Measurements from ENCODE around the gene CDK5RAP1.

Gene CDK5RAP1

DNA sequence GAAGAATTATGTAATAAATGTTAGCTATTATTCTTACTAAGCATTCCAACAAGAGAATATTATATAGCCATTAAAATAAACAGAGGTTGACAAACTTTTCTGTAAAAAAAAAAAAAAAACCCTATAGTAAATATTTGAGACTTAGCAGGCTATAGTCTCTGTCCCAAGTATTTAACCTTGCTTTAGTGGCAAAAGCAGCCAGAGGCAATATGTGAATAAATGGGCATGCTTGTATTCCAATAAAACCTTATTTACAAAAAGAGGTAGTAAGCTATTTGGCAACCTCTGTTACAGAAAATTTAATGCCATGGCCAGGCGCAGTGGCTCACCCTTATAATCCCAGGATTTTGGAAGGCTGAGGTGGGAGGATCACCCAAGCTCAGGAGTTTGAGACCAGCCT is 14.6 kb downstream of the CDK5RAP1 start:
- DNase-seq (ENCODE audit: low read depth): no peak

GRCh38 chr20:33377366-33377765 is 24.0 kb downstream of the CDK5RAP1 start:
- no peak for DNase-seq (ENCODE audit: low read depth)

GRCh38 chr20:33373735-33374605 is 27.3 kb downstream of the CDK5RAP1 start:
- DNase-seq (ENCODE audit: low read depth): peak; percentile 73

GRCh38 chr20:33372993-33373441 is 28.3 kb downstream of the CDK5RAP1 start:
- DNase-seq (ENCODE audit: low read depth): peak; percentile 65

DNA sequence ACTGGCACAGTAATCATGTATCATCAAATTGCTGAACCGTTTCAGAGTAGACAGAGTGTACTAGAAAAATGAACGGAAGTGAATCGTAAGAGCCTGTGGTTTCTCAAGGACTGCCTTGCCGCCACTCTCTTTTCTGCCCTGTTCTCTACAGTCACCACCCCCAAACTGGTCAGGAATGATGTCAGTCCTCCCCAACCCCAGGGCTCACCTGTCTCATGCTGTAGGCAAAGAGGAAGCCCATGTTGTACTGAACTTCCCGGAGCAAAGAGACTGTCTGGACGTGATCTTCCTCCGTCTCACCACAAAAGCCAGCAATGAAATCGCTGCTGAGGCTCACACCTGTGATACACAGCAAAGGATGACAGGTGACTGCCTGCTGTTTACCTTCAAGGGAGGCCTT is 31.0 kb downstream of the CDK5RAP1 start:
- DNase-seq (ENCODE audit: low read depth): peak; percentile 33

GRCh38 chr20:33362898-33363297 is 38.4 kb downstream of the CDK5RAP1 start:
- DNase-seq (ENCODE audit: low read depth): peak; percentile 29

- DNase-seq (ENCODE audit: low read depth): no peak
These were observed 41.7 kb downstream of the CDK5RAP1 start for GRCh38 chr20:33359399-33360261.

DNA sequence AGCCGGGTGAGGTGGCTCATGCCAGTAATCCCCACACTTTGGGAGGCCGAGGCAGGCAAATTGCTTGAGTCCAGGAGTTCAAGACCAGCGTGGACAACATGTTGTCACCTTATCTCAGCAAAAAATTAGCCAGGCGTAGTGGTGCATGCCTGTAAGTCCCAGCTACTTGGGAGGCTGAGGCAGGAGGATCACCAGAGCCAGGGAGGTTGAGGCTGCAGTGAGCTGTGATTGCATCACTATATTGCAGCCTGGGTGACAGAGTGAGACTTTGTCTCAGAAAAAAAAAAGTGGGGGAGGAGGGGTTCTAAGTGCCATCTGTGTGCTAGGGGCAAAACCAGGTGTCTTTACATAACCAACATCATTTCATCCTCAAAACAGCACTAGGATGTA is 48.3 kb downstream of the CDK5RAP1 start:
- DNase-seq (ENCODE audit: low read depth): no peak

DNA sequence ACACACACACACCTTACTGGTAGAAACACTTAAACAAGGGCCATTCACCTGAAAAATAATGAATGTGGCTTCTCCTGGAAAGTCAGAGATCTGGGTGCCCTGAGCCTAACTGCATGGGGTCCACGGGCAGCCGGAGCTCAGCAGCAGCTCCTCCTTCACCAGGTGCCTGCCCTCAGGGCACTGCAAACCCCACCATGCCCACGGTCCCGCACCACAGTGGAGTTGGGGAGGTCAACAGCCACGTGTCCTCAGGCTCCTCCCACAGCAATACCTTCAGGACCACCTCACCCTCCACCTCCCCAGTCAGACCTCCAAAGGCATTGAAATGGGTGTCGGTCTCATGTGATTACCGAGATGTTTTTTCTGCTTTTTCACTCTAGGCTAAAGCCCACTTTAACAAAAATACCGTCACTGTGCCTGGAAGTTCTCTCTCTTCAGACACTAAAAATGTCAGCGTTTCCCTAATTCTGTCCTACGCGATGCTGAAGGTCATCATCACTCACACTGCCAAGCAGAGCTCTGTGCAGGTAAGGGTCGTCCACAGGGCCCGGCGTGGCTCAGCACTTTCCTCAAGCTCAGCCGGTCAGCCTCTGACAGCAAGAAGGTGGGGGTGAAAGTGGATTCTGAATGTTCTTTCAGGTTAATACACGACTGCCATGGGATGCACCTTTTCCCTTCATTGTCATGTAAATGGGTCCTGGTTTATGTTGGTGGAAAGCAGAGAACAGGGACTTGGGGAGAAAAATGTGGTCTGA is 48.9 kb downstream of the CDK5RAP1 start:
- no peak for DNase-seq (ENCODE audit: low read depth)

DNA sequence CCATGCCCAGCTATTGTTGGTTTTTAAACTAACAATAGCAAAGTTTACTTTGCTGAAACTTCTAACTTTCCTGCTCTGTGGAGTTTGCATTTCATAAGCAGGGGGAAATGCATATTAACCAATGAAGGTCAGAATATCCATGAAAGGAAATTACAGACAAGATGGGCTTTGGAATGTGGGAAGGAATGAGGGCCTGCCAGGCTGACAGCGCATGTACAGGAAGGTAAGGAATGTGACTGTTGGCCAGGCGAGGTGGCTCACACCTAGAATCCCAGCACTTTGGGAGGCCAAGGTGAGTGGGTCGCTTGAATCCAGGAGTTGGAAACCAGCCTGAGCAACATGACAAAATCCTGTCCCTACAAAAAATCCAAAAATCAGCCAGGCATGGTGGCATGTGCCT is 49.6 kb downstream of the CDK5RAP1 start:
- DNase-seq (ENCODE audit: low read depth): no peak

DNA sequence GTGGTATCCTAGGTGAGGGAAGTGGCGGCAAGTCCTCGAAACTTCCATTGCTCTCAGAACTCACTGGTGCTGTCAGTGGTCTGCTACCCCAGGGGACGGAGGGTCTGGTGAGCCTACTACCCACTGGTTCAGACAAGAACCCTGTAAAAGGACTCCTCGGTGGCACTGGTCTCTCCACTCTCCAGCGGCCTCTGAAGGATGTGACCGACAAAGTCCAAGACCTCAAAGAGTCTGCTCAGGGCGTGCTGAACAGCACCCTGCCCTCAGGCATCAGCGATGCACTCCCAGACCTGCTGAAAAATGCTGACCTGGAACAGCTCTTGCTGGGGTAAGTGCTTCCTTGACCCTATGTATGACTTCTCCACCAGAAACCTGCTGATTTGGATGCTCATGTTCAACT is 51.8 kb downstream of the CDK5RAP1 start:
- no peak for DNase-seq (ENCODE audit: low read depth)

DNA sequence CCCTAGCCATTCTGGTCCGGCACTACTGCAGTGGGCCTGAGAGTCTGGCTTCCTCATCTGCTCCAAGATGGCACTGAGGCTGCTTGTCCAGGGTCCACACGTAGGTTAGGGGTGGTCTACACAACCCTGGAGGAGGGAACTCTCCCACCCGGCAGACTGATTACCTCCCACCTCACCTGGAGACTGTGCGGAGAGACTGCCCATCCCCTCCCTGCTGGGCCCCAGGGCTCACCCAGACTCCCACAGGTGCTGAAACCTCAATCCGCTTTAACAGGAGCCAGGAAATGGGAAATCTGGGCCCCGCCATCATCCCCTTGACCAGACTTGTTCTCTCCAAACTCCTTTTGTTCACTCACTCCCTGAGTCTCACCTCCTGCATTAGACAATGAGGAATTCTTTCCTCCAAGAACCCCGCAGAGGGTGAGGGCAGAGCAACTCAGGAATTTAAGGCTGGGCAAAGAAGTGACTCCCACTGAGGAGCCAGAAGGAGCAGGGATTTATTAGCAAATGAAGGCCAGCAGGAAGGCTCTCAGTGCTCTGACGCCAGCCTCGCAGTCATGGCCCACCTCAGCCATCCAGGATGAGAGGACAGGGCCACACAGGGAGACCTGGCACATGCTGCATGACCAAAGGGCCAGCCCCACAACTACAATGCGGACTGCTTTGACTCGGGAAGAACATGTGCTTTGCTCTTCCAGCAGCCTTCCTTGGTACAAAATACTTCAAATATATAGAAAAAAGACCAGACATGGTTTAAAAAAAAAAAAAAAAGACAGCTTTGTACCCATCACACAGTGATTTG is 53.0 kb downstream of the CDK5RAP1 start:
- no peak for DNase-seq (ENCODE audit: low read depth)

DNA sequence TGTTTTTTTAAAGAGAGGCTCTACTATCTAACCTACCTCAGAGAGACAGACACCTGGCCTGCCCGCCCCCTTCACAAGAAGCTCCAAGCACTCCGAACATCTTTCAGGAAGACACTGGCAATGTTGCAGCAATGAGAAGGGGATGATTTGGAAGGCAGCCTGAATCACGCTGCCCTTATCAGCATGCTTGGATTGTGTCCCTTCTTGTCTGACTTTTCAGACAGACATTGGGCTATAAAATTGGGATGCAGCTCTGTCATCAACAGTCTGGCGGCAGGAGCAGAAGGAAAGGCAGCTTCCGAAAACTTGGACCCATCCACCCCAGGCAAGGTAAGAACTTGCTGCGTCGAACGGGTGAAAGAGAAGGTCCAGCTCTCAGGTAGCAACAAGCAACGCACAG is 56.0 kb downstream of the CDK5RAP1 start:
- DNase-seq (ENCODE audit: low read depth): no peak

GRCh38 chr20:33343521-33343920 is 57.8 kb downstream of the CDK5RAP1 start:
- no peak for DNase-seq (ENCODE audit: low read depth)

GRCh38 chr20:33339515-33340058 is 61.7 kb downstream of the CDK5RAP1 start:
- DNase-seq (ENCODE audit: low read depth): no peak

GRCh38 chr20:33338467-33339258 is 62.7 kb downstream of the CDK5RAP1 start:
- DNase-seq (ENCODE audit: low read depth): no peak

GRCh38 chr20:33337531-33338165 is 63.7 kb downstream of the CDK5RAP1 start:
- no peak for DNase-seq (ENCODE audit: low read depth)

- peak; percentile 5 for DNase-seq (ENCODE audit: low read depth)
These were observed 64.2 kb downstream of the CDK5RAP1 start for GRCh38 chr20:33337119-33337518.

- DNase-seq (ENCODE audit: low read depth): no peak
These were observed 64.9 kb downstream of the CDK5RAP1 start for GRCh38 chr20:33336375-33336774.

- DNase-seq (ENCODE audit: low read depth): no peak
These were observed 67.2 kb downstream of the CDK5RAP1 start for GRCh38 chr20:33334111-33334510.
